HG03097 (cell line): ENCODE measurements around the gene FHAD1.

Experiments used
- ATAC-seq: cut with Tn5 transposase; IDR thresholded peaks from one replicate; pipeline ENCODE4 v1.9.1; 2021; ENCODE audit not compliant: unreplicated experiment, low FRiP score

FHAD1 gene

GRCh38 chr1:15410223-15410883 lies 163.3 kb downstream of the FHAD1 start:
- ATAC-seq: no peak

GRCh38 chr1:15410884-15411245 lies 163.8 kb downstream of the FHAD1 start:
- no peak for ATAC-seq

- peak; percentile 52 for ATAC-seq
These were observed 164.6 kb downstream of the FHAD1 start for GRCh38 chr1:15411593-15412137.

DNA sequence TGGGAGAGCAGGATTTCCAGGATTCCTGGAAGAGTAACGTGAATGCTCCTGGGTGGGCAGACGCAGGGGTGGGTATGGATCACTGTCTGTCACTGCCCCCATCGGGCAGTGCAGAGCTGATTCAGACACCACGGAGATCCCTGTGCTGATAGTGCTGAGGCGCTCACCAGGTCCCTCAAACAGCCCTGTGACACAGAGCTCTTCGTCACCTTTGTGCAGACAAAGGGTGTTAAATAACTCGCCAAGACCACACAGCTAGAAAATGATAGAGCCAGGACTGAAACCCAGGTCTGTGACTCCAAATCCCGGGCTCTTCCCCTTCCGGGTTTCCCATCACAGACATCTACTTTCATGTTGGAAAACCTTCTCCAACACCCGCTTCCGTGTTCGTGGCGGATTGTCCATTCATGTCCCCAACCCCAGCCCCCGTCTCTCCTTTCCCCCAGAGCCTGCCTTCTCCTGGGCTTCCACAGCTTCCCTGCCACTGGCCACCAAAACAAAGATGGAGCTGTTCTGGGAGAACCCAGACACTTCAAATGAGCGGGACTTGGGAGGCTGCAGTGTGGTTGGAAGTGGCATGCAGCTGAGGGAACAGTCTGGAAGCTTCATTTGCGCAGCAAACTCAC lies 165.3 kb downstream of the FHAD1 start:
- no peak for ATAC-seq

DNA sequence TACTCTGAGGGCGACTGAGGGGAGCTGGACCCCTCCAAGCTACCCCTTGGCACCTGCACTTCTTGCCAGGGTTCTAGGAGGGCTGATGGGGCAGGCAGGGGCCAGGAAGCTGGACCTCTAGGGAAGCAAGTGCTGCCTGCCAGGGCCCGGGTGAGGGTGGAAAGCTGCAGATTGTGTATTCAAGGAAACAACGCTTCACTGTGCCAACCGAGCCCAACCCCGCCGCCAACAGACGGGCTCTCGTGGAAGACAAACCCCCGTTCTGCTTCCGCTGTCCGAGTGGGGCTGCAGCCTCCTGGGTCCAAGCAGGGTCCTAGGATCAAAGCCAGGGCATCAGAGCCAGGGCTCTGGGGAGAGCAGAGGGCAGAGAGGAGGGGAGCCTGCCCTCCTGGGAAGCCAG lies 165.8 kb downstream of the FHAD1 start:
- ATAC-seq: no peak

DNA sequence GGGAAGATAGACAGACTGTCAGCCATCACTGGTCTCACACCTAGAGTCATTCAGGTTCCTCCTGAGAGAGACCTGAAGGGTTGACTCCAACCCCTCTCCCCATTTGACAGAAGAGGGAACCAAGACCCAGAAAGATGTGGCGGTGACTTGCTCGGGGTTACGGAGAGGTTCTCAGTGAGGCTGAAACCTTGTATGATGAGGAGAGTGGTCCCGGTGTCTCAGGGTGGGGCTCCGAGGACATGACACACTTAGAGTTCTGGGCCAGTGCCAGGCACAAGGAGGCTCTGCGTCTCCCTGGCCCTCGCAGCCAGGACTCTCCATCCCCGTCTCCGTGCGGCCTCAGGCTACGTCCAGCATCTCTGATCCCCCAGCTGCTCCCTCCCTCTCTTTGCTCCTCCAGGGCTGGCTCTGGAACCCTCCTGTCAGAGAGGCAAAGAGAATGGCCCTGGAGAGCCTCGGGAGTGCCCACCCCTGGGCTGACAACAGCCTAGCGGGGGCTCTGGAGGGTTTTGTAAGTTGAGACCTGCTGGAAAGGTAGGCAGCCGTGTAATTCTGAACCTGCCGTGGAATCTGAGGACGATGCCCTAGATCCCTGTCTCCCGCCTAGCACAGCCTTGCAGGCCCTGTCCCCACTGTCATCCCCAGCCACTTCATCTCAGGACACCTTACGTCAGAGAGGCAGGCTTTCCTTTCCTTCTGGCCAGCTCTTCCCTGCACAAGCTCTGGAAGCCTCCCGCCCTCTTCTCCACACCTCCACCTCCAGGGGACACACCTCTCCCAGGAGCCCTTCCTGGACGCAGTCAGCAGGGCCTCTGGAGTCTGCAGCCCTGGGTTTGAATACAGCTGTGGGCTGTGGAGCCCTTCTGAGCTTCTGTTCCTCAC lies 166.8 kb downstream of the FHAD1 start:
- no peak for ATAC-seq

DNA sequence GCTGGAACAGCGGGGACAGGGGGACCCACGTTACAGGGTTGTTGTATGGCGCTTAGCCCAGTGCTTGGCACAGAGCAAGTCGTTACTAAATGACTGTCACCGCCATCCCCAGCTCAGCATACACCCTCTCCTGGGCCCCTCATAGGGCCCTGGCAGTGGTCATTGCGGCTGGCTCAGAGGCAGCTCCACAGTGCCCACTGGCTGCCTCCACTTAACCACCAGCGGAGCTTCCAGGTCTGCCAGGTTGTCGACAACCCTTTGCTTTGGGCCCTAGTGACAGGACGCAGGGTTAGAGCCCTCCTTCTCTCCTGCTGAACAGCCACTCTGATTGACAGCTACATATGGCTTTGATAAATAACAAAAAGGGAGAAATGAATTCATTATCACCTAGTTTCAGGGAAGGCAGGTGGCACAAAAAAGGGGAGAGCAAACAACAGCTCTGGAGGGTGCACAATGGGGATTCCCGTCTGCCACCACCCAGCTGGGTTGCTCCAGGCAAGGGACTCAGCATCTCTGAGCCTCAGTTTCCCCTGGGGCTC lies 167.5 kb downstream of the FHAD1 start:
- ATAC-seq: no peak

- no peak for ATAC-seq
These were observed 170.3 kb downstream of the FHAD1 start for GRCh38 chr1:15417059-15417934.

DNA sequence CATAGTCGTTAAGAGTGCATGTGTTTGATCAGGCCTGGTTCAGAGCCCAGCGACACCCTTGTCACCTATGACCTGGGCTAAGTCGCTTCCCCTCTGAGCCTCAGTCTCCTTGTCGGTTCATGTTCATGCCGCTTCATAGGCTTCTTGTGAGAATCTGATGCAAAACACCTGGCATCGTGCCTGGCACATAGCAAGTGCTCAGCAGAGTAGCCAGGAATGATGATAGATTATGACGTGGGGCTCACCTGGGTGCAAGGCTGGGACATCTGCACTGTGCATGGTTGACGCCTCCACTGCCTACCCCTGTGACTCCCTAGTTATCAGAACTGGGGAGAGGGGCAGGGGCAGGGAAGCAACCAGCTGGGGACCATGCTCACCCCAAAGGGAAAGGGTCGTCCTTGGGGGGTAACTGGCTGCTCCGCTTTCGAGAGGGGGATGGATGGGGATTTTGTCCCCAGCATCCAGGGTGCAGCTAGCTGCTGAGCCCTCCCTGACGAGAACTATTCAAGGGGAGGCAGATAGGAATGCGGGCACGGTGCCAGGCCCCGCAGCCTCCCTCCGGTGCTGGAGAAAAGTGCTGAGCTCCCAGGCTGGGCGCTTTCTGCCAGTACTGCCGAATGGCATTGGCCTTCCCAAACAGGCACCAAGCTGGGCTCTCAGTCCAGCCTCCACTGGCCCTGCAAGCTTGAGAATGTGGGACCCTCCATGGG lies 171.9 kb downstream of the FHAD1 start:
- ATAC-seq: no peak

DNA sequence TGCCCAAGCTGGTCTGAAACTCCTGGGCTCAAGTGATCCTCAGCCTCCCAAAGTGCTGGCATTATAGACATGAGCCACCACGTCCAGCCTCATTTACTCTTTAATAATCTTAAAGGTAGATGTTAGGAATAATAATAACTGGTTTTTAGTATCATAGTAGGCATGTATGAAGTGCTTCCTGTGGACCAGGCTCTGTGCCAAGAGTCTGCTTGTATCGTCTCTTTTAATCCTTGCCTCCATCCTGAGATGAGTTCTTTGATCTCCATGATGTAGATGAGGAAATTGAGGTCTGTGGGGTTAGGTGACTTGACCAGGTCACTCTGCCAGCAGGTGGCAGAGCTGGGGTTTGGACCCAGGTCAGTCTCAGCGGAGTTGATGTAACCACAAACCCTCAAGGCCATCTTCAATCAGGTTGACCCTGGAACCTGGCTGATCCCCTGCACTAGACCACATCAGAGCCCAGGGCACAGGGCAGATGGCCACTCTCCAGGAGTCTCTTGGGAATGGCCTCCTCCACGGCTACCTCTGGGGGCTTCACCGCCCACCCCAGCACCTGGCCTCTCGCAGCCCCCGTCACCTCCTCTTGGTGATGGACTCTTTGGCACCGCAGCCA lies 173.9 kb downstream of the FHAD1 start:
- no peak for ATAC-seq

- ATAC-seq: no peak
These were observed 175.8 kb downstream of the FHAD1 start for GRCh38 chr1:15422871-15423270.

GRCh38 chr1:15423355-15424077 lies 176.5 kb downstream of the FHAD1 start:
- ATAC-seq: no peak

- no peak for ATAC-seq
These were observed 177.2 kb downstream of the FHAD1 start for GRCh38 chr1:15424146-15424667.

- no peak for ATAC-seq
These were observed 178.0 kb downstream of the FHAD1 start for GRCh38 chr1:15424981-15425380.

- ATAC-seq: no peak
These were observed 178.5 kb downstream of the FHAD1 start for GRCh38 chr1:15425521-15425920.

DNA sequence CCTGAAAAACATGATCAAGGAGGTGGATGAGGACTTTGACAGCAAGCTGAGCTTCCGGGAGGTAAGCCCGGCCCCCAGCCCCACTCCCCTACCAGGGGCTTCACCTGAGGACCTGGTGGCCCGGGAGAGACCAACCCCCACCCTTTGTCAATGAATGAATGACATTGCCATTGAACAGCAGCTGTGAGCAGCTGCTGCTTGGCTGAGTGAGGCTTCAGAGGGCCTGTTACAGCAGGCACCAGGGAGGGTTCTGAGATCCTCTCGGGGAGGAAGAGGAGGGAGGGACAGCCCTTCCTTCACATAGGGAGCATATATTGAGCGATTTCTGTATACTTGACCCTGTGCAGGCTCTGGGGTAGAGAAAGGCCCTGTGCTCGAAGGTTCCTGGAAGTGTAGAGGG lies 178.9 kb downstream of the FHAD1 start:
- no peak for ATAC-seq

DNA sequence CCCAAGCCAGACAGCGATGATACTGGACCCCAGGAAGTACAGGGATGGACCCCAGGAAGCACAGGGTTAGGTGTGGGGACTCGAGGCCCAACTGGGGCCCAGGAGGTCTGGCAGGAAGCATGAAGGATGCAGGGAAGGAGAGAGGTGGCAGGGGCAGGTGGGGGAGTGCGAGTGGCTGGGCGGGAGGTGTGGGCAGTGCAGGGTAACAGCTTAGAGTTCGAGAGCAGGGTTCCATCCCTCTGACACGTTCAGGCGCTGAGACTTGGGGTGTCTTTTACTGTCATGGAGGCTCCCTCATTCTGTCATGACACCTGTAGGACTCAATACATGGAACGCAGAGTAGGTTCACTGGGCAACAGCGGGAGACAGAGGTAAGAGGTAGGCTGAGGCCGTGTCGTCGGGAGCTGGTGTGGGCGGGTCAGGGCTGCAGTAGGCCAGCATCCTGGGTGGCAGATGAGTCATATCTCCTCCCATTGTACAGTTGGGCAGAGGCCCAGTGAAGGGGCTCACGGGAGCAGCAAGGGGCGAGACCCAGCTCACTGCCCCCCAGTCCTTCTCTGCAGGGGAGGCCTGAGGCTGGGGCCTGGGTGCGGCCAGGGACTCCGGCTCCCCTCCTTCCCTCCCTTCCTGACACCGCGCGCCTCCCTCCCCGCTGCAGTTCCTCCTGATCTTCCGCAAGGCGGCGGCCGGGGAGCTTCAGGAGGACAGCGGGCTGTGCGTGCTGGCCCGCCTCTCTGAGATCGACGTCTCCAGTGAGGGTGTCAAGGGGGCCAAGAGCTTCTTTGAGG lies 179.7 kb downstream of the FHAD1 start:
- ATAC-seq: no peak
